HG02884 (cell line): ENCODE data around the gene WDR3.

Experiments used
- ATAC-seq: cut with Tn5 transposase; IDR thresholded peaks from one replicate; pipeline ENCODE4 v1.9.1; 2021; ENCODE audit warnings: mild to moderate bottlenecking, moderate library complexity; ENCODE audit not compliant: unreplicated experiment

WDR3 gene

DNA sequence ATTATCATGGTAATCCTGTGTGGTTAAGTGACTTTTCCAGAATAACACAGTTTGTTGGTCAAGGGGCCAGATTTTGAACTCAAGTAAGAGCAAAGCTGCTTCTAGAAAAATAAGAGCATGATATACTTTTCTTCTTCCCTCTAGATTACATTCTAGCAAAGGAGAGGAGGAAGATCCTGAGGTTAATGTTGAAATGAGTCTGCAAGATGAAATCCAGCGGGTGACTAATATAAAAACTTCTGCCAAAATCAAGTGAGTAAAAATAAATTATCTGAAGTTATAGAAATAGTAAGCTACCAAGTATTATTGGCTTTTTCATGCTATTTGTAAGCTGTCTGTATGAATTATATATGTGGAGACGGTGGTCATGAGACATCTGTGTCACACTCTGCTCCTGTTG lies 12.8 kb downstream of the WDR3 start:
- ATAC-seq, result no peak

DNA sequence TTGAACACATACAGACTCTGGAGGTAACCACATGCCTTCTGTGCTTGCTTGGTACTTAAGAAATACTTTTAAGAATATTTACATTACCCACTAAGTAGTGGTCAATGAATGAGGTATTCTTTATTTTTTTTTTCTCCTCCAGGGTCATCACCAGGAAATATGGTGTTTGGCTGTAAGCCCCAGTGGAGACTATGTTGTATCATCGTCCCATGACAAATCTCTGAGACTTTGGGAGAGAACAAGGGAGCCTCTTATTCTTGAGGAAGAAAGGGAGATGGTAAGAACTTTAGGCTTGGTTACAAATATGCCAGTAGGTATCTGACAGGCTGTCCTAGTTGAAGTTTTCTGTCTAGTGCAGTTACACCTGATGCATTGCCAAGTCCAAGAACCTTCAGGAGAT lies 22.8 kb downstream of the WDR3 start:
- ATAC-seq, result no peak

- no peak for ATAC-seq
These were observed 29.8 kb downstream of the WDR3 start for GRCh38 chr1:117959364-117959763.

GRCh38 chr1:117964290-117965038 lies 34.9 kb downstream of the WDR3 start:
- no peak for ATAC-seq

DNA sequence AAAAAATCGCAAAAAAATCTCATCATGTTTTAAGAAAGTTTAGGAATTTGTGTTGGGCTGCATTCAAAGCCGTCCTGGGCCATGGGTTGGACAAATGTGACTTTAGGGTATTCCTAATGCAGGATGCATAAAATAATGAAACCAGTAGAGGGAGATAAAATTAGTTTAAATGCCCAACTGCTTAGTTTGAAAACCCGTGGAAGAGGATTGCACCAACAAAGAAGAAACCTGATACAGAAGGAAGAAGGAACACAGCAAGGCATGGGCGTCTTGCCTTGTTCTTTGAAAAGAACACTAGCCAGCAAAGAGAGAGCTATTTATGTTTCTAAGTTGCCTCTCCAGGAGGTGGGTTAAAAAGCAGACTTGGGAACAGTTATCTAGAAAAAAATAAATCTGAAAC lies 37.9 kb downstream of the WDR3 start:
- no peak for ATAC-seq

- no peak for ATAC-seq
These were observed 38.3 kb downstream of the WDR3 start for GRCh38 chr1:117967881-117968280.

- no peak for ATAC-seq
These were observed 40.7 kb downstream of the WDR3 start for GRCh38 chr1:117970252-117970651.

DNA sequence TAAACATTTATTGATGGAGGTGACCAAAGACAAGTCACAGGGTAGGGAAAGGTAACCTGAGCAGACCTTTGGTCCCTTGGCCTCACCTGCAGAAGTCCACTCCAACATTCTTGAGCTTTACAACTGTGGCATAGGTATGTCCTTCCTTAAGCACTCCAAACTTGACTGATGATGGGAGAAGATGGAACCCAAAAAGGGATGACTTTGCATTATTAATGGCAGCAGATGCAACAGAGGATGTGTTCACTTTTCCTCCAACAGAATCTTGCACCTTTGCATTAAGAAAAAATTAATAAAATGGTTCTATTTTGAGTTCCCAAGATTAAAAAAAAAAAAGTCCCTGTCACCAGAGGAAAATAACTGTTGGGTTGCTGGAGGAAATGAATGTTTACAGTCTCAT lies 42.2 kb downstream of the WDR3 start:
- no peak for ATAC-seq

DNA sequence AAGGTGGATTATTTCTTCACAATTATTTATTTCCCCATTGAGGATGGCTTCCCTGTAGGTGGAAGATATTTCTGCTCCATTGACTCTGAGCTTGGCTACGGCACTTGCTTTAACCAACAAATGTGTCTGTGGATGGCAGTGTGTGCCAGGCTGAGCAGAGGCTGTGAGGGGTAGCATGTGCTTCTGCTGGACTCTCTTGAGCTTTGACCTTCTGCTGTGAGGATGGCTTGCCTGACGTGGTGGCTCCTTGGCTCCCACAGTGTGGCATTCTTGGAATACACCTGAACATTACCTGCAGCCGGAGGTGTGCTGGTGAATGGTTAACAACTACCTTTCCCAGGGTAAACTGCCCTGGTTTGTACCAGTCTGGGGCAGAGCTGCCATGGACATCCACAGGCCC lies 46.8 kb downstream of the WDR3 start:
- no peak for ATAC-seq

DNA sequence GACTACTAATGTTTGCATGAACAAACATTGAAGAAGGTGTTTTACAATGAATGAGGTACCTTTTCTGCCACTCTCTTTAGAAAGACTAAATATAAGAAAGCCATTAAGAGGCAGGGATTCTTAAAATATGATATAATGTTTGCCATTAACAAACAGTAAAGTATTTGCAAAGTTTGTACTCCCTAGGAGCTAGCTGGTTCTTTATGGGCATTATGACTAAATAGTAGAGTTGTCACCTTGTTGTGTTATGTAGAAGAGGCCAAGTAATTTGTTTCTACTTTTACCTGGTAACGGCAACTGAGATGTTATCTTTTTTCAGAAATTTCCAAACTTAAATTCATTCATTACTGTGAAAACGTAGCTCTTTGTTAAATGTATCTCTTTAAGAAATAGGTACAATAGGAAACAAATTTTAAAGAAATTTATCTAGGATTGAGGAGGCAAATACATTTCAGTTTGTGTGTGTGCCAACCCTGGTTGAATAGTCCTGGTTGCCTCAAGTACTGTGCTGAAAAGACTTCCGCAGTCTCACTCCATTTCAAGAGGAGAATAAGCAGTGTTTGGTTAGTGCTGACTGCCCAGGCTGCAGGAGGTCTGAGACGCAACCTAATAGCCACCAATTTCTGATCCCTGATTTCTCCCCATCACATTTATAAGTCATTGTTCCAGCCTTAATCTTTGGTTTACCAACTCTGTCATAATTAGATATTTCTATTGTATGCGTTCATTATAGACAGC lies 52.1 kb downstream of the WDR3 start:
- no peak for ATAC-seq

- no peak for ATAC-seq
These were observed 55.7 kb downstream of the WDR3 start for GRCh38 chr1:117985239-117985638.

DNA sequence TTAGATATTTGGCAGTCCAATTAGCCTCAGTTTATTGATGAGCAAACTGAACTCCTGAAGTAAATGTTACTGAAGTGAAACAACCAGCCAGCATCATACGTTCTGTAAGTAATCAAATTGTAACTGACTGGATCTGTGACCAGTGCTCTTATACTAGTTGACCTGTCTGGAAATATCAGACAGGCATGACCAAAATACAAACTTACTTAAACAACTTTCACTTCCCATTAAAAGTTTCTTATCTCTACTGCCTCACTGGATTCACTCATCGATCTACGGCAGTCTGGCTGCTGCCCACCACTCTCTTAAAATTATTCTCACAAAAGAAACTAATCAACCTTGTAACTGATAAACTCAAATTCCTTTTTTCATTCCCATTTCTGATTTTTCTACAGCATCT lies 56.4 kb downstream of the WDR3 start:
- peak; percentile 74 for ATAC-seq

DNA sequence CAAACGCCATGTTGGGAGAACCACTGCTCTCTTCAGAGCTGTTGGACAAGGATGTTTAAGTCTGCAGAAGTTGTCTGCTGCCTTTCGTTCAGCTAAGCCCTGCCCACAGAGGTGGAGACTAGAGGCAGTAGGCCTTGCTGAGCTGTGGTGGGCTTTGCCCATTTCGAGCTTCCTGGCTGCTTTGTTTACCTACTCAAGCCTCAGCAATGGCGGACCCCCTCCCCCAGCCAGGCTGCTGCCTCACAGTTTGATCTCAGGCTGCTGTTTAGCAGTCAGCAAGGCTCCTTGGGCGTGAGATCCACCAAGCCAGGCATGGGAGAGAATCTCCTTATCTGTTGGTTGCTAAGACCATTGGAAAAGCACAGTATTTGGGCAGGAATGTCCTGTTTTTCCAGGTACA lies 74.8 kb downstream of the WDR3 start:
- ATAC-seq, result no peak

GRCh38 chr1:118007391-118007790 lies 77.9 kb downstream of the WDR3 start:
- ATAC-seq, result no peak

- ATAC-seq, result no peak
These were observed 78.5 kb downstream of the WDR3 start for GRCh38 chr1:118008011-118008410.

DNA sequence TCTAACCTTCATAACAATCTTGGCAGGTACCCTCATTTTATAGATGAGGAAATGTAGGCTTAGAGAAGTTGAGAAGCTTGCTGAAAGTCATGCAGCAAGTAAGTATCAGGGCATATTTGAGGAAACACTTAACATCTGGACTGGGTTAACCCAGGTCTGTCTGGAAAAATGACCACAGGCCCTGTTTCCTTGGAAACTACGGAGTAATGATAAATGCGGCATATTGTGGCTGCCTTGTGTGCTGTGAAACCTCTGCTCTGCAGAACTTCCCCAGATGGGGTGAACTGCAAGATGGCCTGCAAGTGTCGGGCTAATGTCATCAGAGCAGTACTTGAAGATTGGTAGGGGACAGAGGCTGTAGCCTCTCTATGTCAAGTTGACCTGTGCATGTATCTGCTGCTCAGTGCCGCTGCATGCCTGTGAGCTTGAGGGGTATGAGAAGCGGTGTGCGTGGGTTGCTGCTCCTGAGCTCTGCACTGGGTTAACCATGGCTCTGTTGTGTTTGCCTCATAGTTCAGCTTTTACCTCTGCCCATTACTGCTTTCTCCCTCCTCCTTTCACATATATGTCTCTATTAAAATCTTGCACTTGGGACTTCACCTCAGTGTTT lies 83.1 kb downstream of the WDR3 start:
- no peak for ATAC-seq

DNA sequence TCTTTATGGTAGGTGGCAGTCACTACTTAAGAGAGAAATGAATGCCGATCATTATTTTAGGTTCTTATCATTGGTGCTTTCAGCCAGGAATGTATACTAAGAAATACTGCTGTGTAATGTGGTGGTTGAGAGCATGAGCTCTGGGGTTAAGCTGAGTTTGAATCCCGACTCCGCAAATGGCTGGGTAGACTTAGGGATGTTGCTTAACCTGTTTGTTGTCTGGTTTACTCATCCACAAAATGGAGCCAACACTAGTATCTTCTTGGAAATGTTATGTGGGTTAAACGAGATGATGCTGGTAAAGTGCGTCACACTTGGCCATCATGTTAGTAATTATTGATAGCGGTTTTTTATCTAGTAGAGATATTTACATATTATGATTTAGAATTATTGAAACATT lies 83.8 kb downstream of the WDR3 start:
- no peak for ATAC-seq

DNA sequence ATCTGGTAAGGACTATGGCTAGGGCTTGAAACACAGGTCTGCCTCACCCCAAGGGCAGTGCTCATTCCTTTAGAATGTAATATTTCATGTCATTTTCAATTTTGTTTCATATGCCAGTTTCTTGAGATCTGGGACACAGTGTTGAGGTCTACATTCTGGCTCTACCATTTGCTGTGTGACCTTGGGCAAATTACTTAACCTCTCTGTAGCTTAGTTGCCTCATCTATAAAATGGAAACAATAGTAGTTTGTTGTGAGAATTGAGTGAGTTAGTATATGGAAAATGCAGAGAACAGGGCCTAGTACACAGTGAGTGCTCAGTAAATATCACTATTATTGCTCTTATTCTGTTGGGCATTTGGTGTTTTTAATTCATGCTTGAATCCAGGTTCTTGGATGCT lies 84.4 kb downstream of the WDR3 start:
- ATAC-seq, result no peak
